ENCODE measurements around the gene LDLRAD4. TPM values are rescaled to one million over a fixed set of nuclear protein-coding genes. Genes with fewer than 3 reads are reported as not detected.

Gene LDLRAD4
- total RNA-seq, 1 experiment from 2014 or later: not detected

DNA sequence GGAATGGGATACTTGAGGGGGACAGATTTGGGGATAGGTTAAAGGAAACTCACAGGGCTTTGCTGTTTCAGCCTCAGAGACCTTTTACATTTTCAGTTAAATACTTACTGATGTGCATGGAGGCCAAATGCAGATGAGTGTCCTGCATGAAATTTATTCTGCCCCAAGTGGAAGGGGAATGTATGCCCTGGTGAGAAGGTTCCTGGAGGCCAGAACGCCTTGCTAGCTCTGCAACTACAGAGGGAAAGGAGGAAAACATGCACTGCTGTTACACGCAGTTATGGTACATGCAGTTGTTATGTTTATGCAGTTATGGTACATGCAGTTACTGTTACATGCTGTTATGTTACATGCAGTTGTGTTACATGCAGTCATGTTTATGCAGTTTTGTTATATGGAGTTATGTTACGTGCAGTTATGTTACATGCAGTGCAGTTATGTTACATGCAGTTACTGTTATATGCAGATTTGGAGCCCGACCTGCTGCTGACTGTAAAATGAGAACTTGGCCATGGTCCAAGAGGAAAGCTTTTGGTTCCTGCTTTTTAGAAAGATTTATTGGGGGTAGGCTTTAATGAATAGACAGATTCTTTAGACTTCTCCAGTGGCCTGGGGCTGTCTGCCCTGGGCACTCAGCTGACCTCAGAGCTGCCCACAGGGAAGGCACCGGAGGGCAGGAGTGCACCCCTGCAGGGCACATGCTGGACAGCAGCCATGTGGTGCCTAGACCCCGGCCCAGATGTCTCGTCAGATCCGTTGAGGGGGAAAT lies 84.1 kb downstream of the LDLRAD4 start:
- ChIA-PET POLR2A (ENCODE audit: unreplicated experiment) (no interaction called here), CTCF (no interaction called here)
- peaks cover 60% of the 10 kb centered on the region for H3K27me3 ChIP-seq (ENCODE audit: low read length)
- H3K4me3 ChIP-seq (ENCODE audit: low read length): no peak overlapping the region
- no peaks in the 10 kb centered on the region for H3F3A ChIP-seq (ENCODE audit: low read length, unreplicated experiment)
- no peak overlapping the region for H2AFZ ChIP-seq (ENCODE audit: low read length)
- H3K27ac ChIP-seq (ENCODE audit: low read length): no peak overlapping the region
- H4K20me1 ChIP-seq (ENCODE audit: low read length): no peaks in the 10 kb centered on the region
- H3K79me2 ChIP-seq (ENCODE audit: low read length): no peaks in the 10 kb centered on the region
- no peak overlapping the region for H3K9ac ChIP-seq (ENCODE audit: low read length)
- no peaks in the 10 kb centered on the region for H3K9me2 ChIP-seq (replicated peaks; ENCODE audit: low read length)
- ATAC-seq: no peak
- H3K4me1 ChIP-seq (ENCODE audit: insufficient read depth, low read length): no peaks in the 10 kb centered on the region
- H3K36me3 ChIP-seq (ENCODE audit: low read depth, low read length): no peaks in the 10 kb centered on the region
- H3K9me3 ChIP-seq (ENCODE audit: low read length): 0 out of 2 replicates have a peak, but pooled peaks cover 5% of the 10 kb centered on the region
- TF ChIP-seq EZH2phosphoT487 (IDR thresholded peaks at IDR 0.05; ENCODE audit: borderline replicate concordance, low read length) (no peak), EZH2 (IDR thresholded peaks at IDR 0.05; ENCODE audit: low read length, unreplicated experiment) (no peak)
- TF ChIP-seq, protein P1, sequence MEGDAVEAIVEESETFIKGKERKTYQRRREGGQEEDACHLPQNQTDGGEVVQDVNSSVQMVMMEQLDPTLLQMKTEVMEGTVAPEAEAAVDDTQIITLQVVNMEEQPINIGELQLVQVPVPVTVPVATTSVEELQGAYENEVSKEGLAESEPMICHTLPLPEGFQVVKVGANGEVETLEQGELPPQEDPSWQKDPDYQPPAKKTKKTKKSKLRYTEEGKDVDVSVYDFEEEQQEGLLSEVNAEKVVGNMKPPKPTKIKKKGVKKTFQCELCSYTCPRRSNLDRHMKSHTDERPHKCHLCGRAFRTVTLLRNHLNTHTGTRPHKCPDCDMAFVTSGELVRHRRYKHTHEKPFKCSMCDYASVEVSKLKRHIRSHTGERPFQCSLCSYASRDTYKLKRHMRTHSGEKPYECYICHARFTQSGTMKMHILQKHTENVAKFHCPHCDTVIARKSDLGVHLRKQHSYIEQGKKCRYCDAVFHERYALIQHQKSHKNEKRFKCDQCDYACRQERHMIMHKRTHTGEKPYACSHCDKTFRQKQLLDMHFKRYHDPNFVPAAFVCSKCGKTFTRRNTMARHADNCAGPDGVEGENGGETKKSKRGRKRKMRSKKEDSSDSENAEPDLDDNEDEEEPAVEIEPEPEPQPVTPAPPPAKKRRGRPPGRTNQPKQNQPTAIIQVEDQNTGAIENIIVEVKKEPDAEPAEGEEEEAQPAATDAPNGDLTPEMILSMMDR (conservative IDR thresholded peaks at IDR 0.05; ENCODE audit: low read depth, low read length): no peak
- H3K4me2 ChIP-seq (ENCODE audit: low read length): no peak overlapping the region
- no TSS peak for BruUV-seq (replicated peaks)
- intact Hi-C loops (cut with micrococcal nuclease): no loop called here
- no peak for DNase-seq

DNA sequence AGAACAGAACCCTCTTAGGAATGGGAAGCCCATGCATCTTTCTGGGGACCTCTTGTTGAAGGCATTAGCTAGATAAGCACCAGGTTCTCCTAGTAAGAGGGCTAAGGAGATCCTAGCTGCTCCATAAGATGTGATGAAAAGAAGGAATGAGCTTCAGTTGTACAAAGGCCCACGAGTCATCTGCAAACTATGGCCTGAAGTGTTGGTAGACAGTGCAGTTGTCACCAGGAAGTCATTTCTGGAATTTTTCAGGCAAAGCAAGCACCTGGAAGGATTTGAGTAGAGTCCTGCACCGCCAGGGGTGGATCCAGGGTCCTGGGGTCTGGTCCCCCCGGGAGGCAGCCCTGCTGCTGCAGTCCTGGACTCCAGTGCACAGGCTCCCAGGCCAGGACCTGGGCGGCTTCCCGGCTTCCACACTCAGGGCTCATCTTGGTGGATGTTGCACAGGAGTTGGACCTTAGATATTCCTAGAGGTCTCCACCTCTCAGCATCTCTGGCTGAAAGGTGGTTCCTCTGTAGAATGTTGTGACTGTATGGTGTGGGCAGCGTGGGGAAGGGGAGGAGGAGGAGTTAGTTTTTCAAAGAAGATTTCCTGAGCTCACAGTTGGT lies 85.3 kb downstream of the LDLRAD4 start:
- CTCF ChIA-PET: no interaction called here
- Histone ChIP-seq H3K79me2 (ENCODE audit: low read length) (no peaks in the 10 kb centered on the region), H3K4me3 (ENCODE audit: low read length) (no peak overlapping the region), H3K9me2 (replicated peaks; ENCODE audit: low read length) (no peaks in the 10 kb centered on the region), H3K9ac (ENCODE audit: low read length) (no peak overlapping the region), H3K27ac (ENCODE audit: low read length) (no peak overlapping the region), H3K9me3 (ENCODE audit: low read length) (0 out of 2 replicates have a peak, but pooled peaks cover 5% of the 10 kb centered on the region), H2AFZ (ENCODE audit: low read length) (no peak overlapping the region), H4K20me1 (ENCODE audit: low read length) (no peaks in the 10 kb centered on the region), H3K36me3 (ENCODE audit: low read depth, low read length) (no peaks in the 10 kb centered on the region), H3F3A (ENCODE audit: low read length, unreplicated experiment) (no peaks in the 10 kb centered on the region), H3K4me2 (ENCODE audit: low read length) (no peak overlapping the region), H3K4me1 (ENCODE audit: insufficient read depth, low read length) (no peaks in the 10 kb centered on the region), H3K27me3 (ENCODE audit: low read length) (peaks cover 72% of the 10 kb centered on the region)
- POLR2A ChIA-PET (ENCODE audit: unreplicated experiment): no interaction called here
- no peak for ATAC-seq
- BruUV-seq (replicated peaks): no TSS peak
- no peak for DNase-seq
- intact Hi-C loops (cut with micrococcal nuclease): no loop called here
- TF ChIP-seq EZH2phosphoT487 (IDR thresholded peaks at IDR 0.05; ENCODE audit: borderline replicate concordance, low read length) (no peak), EZH2 (IDR thresholded peaks at IDR 0.05; ENCODE audit: low read length, unreplicated experiment) (no peak)
- TF ChIP-seq, protein P1 (conservative IDR thresholded peaks at IDR 0.05; ENCODE audit: low read depth, low read length): no peak

DNA sequence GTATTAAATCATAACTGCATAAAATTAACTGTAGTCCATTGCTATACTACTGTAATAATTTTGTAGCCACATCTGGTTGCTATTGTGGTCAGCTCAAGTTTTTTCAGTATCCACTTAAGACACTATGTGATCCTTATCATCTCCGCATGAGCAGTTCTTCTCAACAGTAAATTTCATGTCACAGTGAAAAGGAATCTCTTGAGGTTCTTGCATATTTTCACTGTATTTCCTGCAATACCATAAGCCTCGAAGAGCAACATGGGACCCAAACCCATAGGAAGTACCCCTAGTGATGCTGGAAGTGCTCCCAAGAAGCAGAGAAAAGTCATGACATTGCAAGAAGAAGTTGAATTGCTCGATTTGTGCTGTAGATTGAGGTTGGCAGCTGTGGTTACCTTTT lies 86.7 kb downstream of the LDLRAD4 start:
- no peaks in the 10 kb centered on the region for H3K4me1 ChIP-seq (ENCODE audit: insufficient read depth, low read length)
- POLR2A ChIA-PET (ENCODE audit: unreplicated experiment): no interaction called here
- CTCF ChIA-PET: no interaction called here
- H3K4me3 ChIP-seq (ENCODE audit: low read length): no peak overlapping the region
- DNase-seq: no peak
- H3K36me3 ChIP-seq (ENCODE audit: low read depth, low read length): no peaks in the 10 kb centered on the region
- TF ChIP-seq EZH2phosphoT487 (IDR thresholded peaks at IDR 0.05; ENCODE audit: borderline replicate concordance, low read length) (no peak), EZH2 (IDR thresholded peaks at IDR 0.05; ENCODE audit: low read length, unreplicated experiment) (no peak)
- TF ChIP-seq, protein P1 (conservative IDR thresholded peaks at IDR 0.05; ENCODE audit: low read depth, low read length): no peak
- no peak overlapping the region for H3K27ac ChIP-seq (ENCODE audit: low read length)
- no peak overlapping the region for H3K4me2 ChIP-seq (ENCODE audit: low read length)
- no peak overlapping the region for H2AFZ ChIP-seq (ENCODE audit: low read length)
- intact Hi-C loops (cut with micrococcal nuclease): no loop called here
- no peak overlapping the region for H3K9ac ChIP-seq (ENCODE audit: low read length)
- no peaks in the 10 kb centered on the region for H3K9me2 ChIP-seq (replicated peaks; ENCODE audit: low read length)
- no peaks in the 10 kb centered on the region for H3K79me2 ChIP-seq (ENCODE audit: low read length)
- no peaks in the 10 kb centered on the region for H3F3A ChIP-seq (ENCODE audit: low read length, unreplicated experiment)
- H3K9me3 ChIP-seq (ENCODE audit: low read length): 0 out of 2 replicates have a peak, but pooled peaks cover 5% of the 10 kb centered on the region
- ATAC-seq: no peak
- no TSS peak for BruUV-seq (replicated peaks)
- no peaks in the 10 kb centered on the region for H4K20me1 ChIP-seq (ENCODE audit: low read length)
- peaks cover 85% of the 10 kb centered on the region for H3K27me3 ChIP-seq (ENCODE audit: low read length)
